Measurements from ENCODE around the gene CCL5. TPM values are rescaled to one million over a fixed set of nuclear protein-coding genes. Genes with fewer than 3 reads are reported as not detected.

The CCL5 gene
- total and polyA plus RNA-seq, 8 donors = 2.0 to 32.2 (median 5.3) TPM; not detected in 2

GRCh38 chr17:35895636-35896587 lies 15.8 kb upstream of the CCL5 start:
- Histone ChIP-seq H3K4me1 (peaks cover 0 to 10% (median 0%) of the 10 kb centered on the region in 4 donors), H3K27ac (peak overlapping the region in 3 of 5 donors; percentile 13 to 19 (median 14)), H3K27me3 (peaks cover 0 to 4% (median 0%) of the 10 kb centered on the region in 3 donors), H3K4me3 (no peak overlapping the region), H3K9me3 (no peaks in the 10 kb centered on the region), H3K36me3 (no peaks in the 10 kb centered on the region)
- 77 to 83% (median 78%) methylated on average over 14 of the region's 14 CpGs for WGBS, 5 donors
- intact Hi-C loops (cut with DNase I; ENCODE audit: low total_unique reads) = no loop called here
- no peak for TF ChIP-seq EP300 (IDR thresholded peaks at IDR 0.05)
- no peak for TF ChIP-seq POLR2AphosphoS5 (IDR thresholded peaks at IDR 0.05)
- TF ChIP-seq CTCF (IDR thresholded peaks at IDR 0.05) = no peak
- no peak for TF ChIP-seq POLR2A (IDR thresholded peaks at IDR 0.05)
- DNase-seq = no peak

- Histone ChIP-seq H3K4me1 (peaks cover 0 to 20% (median 6%) of the 10 kb centered on the region in 4 donors), H3K27ac (no peak overlapping the region), H3K9me3 (no peaks in the 10 kb centered on the region), H3K36me3 (no peaks in the 10 kb centered on the region), H3K27me3 (peaks cover 0 to 4% (median 0%) of the 10 kb centered on the region in 3 donors), H3K4me3 (no peak overlapping the region)
- 90 to 97% (median 92%) methylated on average over 7 of the region's 7 CpGs for WGBS, 5 donors
- DNase-seq = no peak
- intact Hi-C loops (cut with DNase I; ENCODE audit: low total_unique reads) = no loop called here
- no peak for TF ChIP-seq POLR2AphosphoS5 (IDR thresholded peaks at IDR 0.05)
- TF ChIP-seq CTCF (IDR thresholded peaks at IDR 0.05) = no peak
- no peak for TF ChIP-seq EP300 (IDR thresholded peaks at IDR 0.05)
- TF ChIP-seq POLR2A (IDR thresholded peaks at IDR 0.05) = no peak
Measured at GRCh38 chr17:35894206-35894605, 14.0 kb upstream of the CCL5 start.

GRCh38 chr17:35893751-35894150 lies 13.6 kb upstream of the CCL5 start:
- Histone ChIP-seq H3K9me3 (no peaks in the 10 kb centered on the region), H3K36me3 (no peaks in the 10 kb centered on the region), H3K4me1 (peaks cover 0 to 19% (median 6%) of the 10 kb centered on the region in 4 donors), H3K27ac (no peak overlapping the region), H3K27me3 (peaks cover 0 to 4% (median 0%) of the 10 kb centered on the region in 3 donors), H3K4me3 (no peak overlapping the region)
- no peak for TF ChIP-seq POLR2A (IDR thresholded peaks at IDR 0.05)
- no peak for TF ChIP-seq EP300 (IDR thresholded peaks at IDR 0.05)
- no peak for TF ChIP-seq CTCF (IDR thresholded peaks at IDR 0.05)
- no peak for TF ChIP-seq POLR2AphosphoS5 (IDR thresholded peaks at IDR 0.05)
- intact Hi-C loops (cut with DNase I; ENCODE audit: low total_unique reads) = no loop called here
- WGBS, 5 donors = 90 to 96% (median 92%) methylated on average over 4 of the region's 4 CpGs
- no peak for DNase-seq

GRCh38 chr17:35892091-35893035 lies 12.2 kb upstream of the CCL5 start:
- no peak for DNase-seq
- intact Hi-C loops (cut with DNase I; ENCODE audit: low total_unique reads) = no loop called here
- no peaks in the 10 kb centered on the region for H3K36me3 ChIP-seq
- H3K27me3 ChIP-seq = peaks cover 0 to 4% (median 0%) of the 10 kb centered on the region in 3 donors
- H3K4me3 ChIP-seq = no peak overlapping the region
- no peak for TF ChIP-seq CTCF (IDR thresholded peaks at IDR 0.05)
- TF ChIP-seq POLR2A (IDR thresholded peaks at IDR 0.05) = no peak
- TF ChIP-seq POLR2AphosphoS5 (IDR thresholded peaks at IDR 0.05) = no peak
- no peak for TF ChIP-seq EP300 (IDR thresholded peaks at IDR 0.05)
- peak overlapping the region in 1 of 5 donors; percentile 7 for H3K27ac ChIP-seq
- H3K9me3 ChIP-seq = no peaks in the 10 kb centered on the region
- WGBS, 5 donors = 46 to 67% (median 62%) methylated on average over 6 of the region's 6 CpGs
- H3K4me1 ChIP-seq = peaks cover 0 to 14% (median 6%) of the 10 kb centered on the region in 4 donors

All from stomach (tissue), 9 donors.